ENCODE measurements around the gene APEX1. TPM values are rescaled to one million over a fixed set of nuclear protein-coding genes. Genes with fewer than 3 reads are reported as not detected.

The APEX1 gene
- total RNA-seq, 2 donors from 2014 or later: 89.6 to 113 TPM

DNA sequence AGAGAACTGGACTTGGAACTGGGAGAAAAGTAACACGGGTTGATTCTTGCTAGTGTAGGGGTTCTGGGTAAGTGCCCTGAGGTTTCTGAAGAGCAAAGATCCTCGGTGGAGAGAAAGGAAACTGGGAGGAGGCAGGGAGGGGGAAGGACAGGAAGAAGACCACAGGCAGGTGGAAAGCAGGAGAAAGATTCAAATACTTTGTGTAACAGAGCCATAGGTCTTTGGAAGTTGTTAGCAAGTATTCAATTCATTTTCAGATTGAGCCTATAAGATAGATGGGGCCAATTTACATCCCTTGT, 15.5 kb downstream of the APEX1 start:
- Mint-ChIP-seq H3K27ac (peak overlapping the region; percentile 97), H3K4me3 (peak overlapping the region; percentile 100), H3K4me1 (peaks cover 59% of the 10 kb centered on the region), H3K27me3 (no peaks in the 10 kb centered on the region), H3K36me3 (ENCODE audit: low read depth) (peaks cover 18% of the 10 kb centered on the region)
- DNase-seq (no peak), ATAC-seq (no peak)
- H3K9me3 ChIP-seq (ENCODE audit: control insufficient read depth, low read length, poor library complexity, severe bottlenecking): no peaks in the 10 kb centered on the region

DNA sequence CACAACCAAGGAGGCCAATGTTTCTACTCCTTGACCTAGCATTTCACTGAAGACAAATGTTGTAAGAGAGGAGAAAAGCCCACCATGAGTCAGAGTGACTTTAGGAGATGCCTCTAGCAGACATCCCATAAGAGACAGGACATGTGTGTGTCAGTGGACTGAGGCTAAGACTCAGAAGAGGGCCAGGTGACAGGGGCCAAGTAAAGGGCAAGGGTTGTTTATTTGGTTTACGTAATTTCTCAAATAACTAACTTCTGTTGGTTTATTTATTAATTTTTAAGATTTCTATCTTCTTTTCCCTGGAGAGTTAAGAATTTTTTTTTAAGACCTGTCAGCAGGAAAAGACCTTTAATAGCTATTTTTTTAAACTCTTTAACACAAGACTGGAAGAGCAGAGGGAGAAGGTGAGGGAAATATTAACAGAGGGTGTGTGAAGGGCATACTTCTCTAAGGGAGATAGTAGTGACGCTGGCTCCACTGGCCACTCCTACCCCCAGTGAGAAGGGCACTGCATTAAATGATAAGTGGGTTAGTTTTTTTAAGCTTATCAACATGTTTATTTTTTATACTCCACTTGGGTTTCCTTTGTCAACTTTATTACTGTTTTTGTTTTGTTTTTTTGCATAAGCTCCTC, 17.6 kb downstream of the APEX1 start:
- ATAC-seq (no peak), DNase-seq (no peak)
- H3K9me3 ChIP-seq (ENCODE audit: control insufficient read depth, low read length, poor library complexity, severe bottlenecking): no peaks in the 10 kb centered on the region
- Mint-ChIP-seq H3K4me1 (peaks cover 76% of the 10 kb centered on the region), H3K27ac (peak overlapping the region; percentile 91), H3K27me3 (no peaks in the 10 kb centered on the region), H3K4me3 (peak overlapping the region; percentile 84), H3K36me3 (ENCODE audit: low read depth) (peaks cover 21% of the 10 kb centered on the region)

DNA sequence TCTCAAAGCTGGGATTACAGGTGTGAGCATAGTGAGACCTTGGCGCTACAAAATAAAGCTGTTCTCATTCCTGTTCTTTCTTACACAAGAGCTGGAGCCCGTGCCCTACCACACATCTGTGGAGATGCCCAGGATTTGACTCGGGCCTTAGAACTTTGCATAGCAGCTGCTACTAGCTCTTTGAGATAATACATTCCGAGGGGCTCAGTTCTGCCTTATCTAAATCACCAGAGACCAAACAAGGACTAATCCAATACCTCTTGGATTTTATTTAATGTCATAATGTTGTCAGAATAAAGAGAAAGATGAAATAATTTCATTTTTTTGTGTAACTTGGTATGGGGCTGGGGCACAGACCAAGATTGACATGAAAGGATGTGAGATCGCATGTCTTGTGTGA, 21.8 kb downstream of the APEX1 start:
- Mint-ChIP-seq H3K27me3 (no peaks in the 10 kb centered on the region), H3K36me3 (ENCODE audit: low read depth) (peaks cover 22% of the 10 kb centered on the region), H3K4me1 (peaks cover 76% of the 10 kb centered on the region), H3K27ac (peak overlapping the region; percentile 84), H3K4me3 (peak overlapping the region; percentile 80)
- no peak for DNase-seq
- peak; percentile 5 for ATAC-seq
- no peaks in the 10 kb centered on the region for H3K9me3 ChIP-seq (ENCODE audit: control insufficient read depth, low read length, poor library complexity, severe bottlenecking)

DNA sequence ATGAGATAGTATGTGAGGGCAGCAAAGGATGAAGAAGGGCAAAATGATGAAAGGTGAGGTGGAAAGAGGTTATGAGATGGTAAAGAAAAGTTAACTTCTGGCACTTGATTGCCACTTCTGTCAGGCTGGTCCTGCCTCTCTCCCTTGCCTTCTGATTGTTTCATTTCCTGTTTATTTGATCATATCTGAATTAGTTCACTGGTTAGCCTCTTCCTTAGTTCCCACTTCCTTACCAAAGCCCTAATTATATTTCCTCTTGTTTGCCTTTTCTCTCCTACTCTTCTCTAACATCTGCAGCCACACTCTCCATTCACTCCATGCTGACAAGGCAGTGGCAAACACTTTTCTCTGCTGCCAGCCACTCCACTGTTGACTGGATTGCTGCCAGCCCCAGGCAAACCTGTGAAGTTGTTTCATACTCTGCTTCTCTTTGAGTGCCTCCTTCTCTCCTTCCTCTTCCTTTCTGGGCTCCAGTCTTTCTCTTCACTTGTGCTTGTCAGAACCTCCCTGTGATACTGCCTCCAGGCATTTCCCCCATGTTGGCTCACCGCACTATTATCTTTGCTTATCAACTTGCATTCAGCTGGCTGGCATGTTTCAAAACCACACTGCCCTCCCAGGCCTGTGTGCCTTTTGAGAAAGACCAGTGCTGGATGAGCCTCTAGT, 22.3 kb downstream of the APEX1 start:
- peaks cover 21% of the 10 kb centered on the region for H3K36me3 Mint-ChIP-seq (ENCODE audit: low read depth)
- no peaks in the 10 kb centered on the region for H3K9me3 ChIP-seq (ENCODE audit: control insufficient read depth, low read length, poor library complexity, severe bottlenecking)
- peak overlapping the region; percentile 84 for H3K27ac Mint-ChIP-seq
- ATAC-seq (peak; percentile 73), DNase-seq (peak in 1 of 3 donors; percentile 11)
- peak overlapping the region; percentile 80 for H3K4me3 Mint-ChIP-seq
- H3K27me3 Mint-ChIP-seq: no peaks in the 10 kb centered on the region
- H3K4me1 Mint-ChIP-seq: peaks cover 75% of the 10 kb centered on the region

DNA sequence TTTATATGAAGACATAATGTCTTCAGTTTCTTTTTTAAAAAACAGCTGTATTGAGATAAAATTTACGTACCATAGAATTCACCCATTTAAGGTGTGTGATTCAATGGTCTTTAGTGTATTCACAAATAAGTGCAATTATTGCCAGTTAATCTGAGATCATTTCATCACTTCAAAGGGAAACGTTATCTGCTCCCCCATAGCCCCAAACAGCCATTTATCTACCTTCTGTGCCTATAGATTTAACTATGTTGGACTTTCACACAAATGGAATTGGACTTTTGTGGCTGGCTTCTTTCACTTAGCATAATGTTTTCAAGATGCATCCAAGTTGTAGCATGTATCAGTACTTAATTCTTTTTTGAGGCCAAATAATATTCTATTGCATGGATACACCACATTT, 23.9 kb downstream of the APEX1 start:
- Mint-ChIP-seq H3K27me3 (no peaks in the 10 kb centered on the region), H3K4me1 (peaks cover 72% of the 10 kb centered on the region), H3K27ac (peak overlapping the region; percentile 84), H3K4me3 (no peak overlapping the region), H3K36me3 (ENCODE audit: low read depth) (peaks cover 16% of the 10 kb centered on the region)
- ATAC-seq: no peak
- no peak for DNase-seq
- H3K9me3 ChIP-seq (ENCODE audit: control insufficient read depth, low read length, poor library complexity, severe bottlenecking): no peaks in the 10 kb centered on the region

DNA sequence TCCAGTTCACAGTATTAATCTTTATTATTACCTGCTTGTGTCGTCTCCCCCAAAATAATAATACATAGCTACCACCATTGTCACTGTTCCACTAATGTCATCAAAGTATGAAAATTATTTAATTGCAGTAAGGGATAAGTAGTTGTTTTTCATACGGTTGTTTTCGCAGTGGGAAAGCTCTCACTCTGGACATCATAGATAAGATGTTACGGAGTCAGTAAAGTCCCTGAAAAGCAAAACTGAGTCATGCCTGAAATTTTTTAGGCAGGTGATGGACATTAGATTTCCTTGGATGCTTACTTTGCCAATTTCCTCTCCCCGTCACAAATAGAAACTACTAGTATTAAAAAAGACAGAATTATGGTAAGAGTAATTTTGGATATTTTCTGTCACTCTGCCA, 27.4 kb downstream of the APEX1 start:
- DNase-seq: no peak
- peaks cover 5% of the 10 kb centered on the region for H3K36me3 Mint-ChIP-seq (ENCODE audit: low read depth)
- H3K9me3 ChIP-seq (ENCODE audit: control insufficient read depth, low read length, poor library complexity, severe bottlenecking): no peaks in the 10 kb centered on the region
- ATAC-seq: no peak
- peak overlapping the region; percentile 84 for H3K27ac Mint-ChIP-seq
- peaks cover 49% of the 10 kb centered on the region for H3K4me1 Mint-ChIP-seq
- no peaks in the 10 kb centered on the region for H3K27me3 Mint-ChIP-seq
- H3K4me3 Mint-ChIP-seq: no peak overlapping the region

DNA sequence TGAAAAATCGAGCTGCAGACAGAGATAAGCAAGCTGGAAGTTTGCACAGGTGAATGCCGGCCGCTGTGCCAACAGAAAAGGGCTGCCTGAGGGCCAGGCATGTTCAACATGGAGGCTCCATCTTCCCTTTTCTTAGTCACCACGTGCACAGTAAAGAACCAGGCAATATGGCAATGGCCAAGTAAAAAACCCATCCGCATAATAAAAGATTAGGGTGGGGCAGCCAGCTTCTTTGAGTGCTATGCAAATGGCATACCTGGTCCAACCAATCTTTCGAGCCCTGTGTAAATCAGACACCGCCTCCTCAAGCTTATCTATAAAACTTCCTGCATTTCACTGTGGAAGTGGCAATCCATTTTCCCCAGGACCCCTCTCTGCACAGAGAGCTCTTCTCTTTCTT, 30.9 kb downstream of the APEX1 start:
- ATAC-seq (no peak), DNase-seq (no peak)
- Mint-ChIP-seq H3K4me3 (no peak overlapping the region), H3K27ac (no peak overlapping the region), H3K4me1 (peaks cover 55% of the 10 kb centered on the region), H3K27me3 (no peaks in the 10 kb centered on the region), H3K36me3 (ENCODE audit: low read depth) (no peaks in the 10 kb centered on the region)
- H3K9me3 ChIP-seq (ENCODE audit: control insufficient read depth, low read length, poor library complexity, severe bottlenecking): no peaks in the 10 kb centered on the region

DNA sequence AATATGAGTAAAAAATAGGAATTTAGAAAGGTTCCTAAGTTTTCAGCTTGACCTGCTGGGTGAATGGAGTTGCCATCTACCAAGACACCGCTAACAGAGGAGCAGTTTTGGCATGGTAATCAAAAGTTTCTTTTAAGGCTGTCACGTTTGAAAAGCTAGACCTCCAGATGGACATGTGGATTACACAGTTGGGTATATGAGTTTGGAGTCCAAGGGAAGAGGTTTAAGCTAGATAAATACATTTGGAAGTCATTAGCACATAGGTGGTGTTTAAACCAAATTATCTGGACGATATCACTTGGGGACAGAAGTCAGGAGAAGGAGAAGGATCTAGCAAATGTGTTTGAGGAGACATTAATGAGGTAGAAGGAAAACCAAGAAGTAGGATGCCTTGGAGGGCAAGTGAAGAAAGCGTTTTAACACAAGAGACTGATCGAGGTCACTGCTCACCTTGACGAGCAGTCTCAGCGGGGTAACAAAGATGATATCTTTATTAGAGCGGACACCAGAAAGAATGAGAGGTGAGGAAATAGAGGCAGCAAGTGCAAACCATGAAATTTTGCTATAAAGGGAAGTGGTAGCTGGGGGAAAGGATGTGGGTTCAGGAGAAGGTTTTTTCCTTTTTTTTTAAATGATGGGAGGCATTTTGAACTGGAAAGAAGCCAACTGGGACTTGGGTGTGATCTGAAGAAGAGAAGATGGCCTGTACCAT, 31.8 kb downstream of the APEX1 start:
- H3K27ac Mint-ChIP-seq: peak overlapping the region; percentile 91
- ATAC-seq: peak; percentile 27
- no peaks in the 10 kb centered on the region for H3K27me3 Mint-ChIP-seq
- H3K36me3 Mint-ChIP-seq (ENCODE audit: low read depth): no peaks in the 10 kb centered on the region
- DNase-seq: no peak
- H3K4me3 Mint-ChIP-seq: peak overlapping the region; percentile 52
- H3K9me3 ChIP-seq (ENCODE audit: control insufficient read depth, low read length, poor library complexity, severe bottlenecking): no peaks in the 10 kb centered on the region
- peaks cover 53% of the 10 kb centered on the region for H3K4me1 Mint-ChIP-seq

DNA sequence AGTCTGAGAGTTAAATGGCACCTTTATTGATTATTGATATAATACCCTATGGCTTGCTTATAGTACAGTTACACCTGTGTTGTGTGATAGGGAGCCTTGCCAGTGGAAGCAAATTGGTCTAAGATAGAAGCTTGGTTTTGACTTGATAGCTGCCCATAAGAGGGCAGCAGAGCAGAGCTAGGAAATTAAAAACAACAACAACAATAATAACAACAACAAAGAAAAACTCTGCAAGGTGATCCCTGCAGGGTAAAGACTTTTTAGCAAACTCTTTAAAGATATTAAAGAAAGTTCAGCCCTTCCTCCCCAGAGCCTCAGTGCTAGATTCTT, 32.3 kb downstream of the APEX1 start:
- DNase-seq: no peak
- H3K4me3 Mint-ChIP-seq: peak overlapping the region; percentile 52
- H3K4me1 Mint-ChIP-seq: peaks cover 49% of the 10 kb centered on the region
- H3K36me3 Mint-ChIP-seq (ENCODE audit: low read depth): no peaks in the 10 kb centered on the region
- H3K27me3 Mint-ChIP-seq: no peaks in the 10 kb centered on the region
- H3K9me3 ChIP-seq (ENCODE audit: control insufficient read depth, low read length, poor library complexity, severe bottlenecking): no peaks in the 10 kb centered on the region
- peak overlapping the region; percentile 91 for H3K27ac Mint-ChIP-seq
- peak; percentile 12 for ATAC-seq

DNA sequence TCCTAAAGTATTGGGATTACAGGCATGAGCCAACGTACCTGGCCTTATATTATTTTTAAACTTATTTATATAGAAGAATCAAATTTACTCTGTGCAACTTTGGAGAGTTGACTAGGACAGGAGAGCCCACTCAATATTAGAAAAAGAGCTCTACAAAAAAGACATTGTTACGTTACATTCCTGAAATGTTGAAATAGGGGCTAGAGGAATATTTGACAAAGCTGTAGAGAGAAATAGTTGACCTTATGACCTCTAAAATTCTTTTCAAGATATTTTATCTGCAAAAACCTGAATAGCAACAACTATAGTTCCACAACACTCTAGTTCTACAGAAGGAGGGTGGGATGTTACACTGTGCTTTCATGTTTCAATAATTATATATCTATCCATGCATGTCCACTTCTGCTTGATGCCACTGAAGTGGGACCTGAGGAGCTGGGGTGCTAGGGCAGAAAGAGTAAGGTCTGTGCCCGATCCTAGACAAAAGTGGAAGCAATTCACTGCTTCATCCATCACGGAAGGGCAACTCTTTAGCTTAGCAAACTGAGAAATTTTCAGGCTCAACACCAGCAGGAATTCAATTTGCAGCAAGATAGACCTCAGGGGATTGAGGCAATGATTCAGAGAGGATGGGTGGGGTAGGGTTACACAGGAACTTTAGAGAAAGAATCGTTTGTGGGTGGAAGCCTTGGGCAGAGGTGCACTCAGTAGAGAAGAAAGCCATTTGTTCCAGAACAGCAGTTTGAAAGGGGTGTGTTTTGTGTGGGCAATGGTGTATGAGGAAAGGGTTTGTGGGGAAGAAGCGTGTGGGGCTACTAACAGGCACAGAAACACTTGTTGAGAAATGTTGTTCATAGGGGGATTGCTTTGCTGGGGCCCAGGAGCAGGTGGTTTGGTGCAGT, 34.3 kb downstream of the APEX1 start:
- DNase-seq (no peak), ATAC-seq (peak; percentile 67)
- H3K4me3 Mint-ChIP-seq: peak overlapping the region; percentile 68
- no peaks in the 10 kb centered on the region for H3K27me3 Mint-ChIP-seq
- H3K4me1 Mint-ChIP-seq: peaks cover 46% of the 10 kb centered on the region
- peak overlapping the region; percentile 57 for H3K27ac Mint-ChIP-seq
- H3K9me3 ChIP-seq (ENCODE audit: control insufficient read depth, low read length, poor library complexity, severe bottlenecking): no peaks in the 10 kb centered on the region
- no peaks in the 10 kb centered on the region for H3K36me3 Mint-ChIP-seq (ENCODE audit: low read depth)

DNA sequence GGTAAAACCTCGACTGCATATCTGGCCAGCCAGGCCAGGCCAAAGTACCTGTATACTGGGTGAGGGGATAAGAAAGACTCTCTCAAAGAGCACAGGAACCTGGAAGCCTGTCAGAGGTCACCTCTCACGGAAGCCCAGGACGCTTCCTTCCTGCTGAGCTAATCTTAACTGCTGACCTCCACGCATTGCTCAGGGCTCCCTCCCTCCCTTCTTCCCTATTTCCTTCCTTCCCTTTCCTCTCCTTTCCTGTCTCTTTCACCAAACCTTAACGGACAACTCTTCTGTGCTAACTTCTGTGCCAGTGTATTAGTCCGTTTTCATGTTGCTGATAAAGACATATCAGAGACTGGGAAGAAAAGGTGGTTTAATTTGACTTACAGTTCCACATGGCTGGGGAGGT, 35.5 kb downstream of the APEX1 start:
- Mint-ChIP-seq H3K4me3 (peak overlapping the region; percentile 12), H3K4me1 (peaks cover 48% of the 10 kb centered on the region)

DNA sequence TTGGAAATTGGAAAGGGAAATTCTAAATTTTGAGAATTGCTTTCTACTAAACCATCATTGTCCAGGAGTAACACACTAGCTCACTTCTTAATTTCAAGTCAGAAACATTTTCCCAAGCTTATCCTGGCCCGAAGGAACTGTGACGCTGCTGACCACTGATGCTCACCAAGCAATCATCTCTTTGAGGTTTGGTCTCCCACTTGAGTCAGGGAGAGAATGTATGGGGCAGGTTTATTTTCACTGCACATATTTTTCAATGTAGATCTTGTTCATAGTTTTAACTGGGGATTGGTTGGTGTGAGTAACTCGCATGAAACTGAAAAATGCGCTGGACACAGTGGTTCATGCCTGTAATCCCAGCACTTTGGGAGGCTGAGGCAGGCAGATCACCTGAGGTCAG, 37.5 kb downstream of the APEX1 start:
- no peak for ATAC-seq
- Mint-ChIP-seq H3K27me3 (no peaks in the 10 kb centered on the region), H3K36me3 (ENCODE audit: low read depth) (no peaks in the 10 kb centered on the region), H3K4me3 (no peak overlapping the region), H3K4me1 (peaks cover 43% of the 10 kb centered on the region), H3K27ac (peak overlapping the region; percentile 51)
- no peaks in the 10 kb centered on the region for H3K9me3 ChIP-seq (ENCODE audit: control insufficient read depth, low read length, poor library complexity, severe bottlenecking)
- no peak for DNase-seq

More for the DNA sequence above, 35.5 kb downstream of the APEX1 start:
- peak overlapping the region; percentile 57 for H3K27ac Mint-ChIP-seq
- no peaks in the 10 kb centered on the region for H3K36me3 Mint-ChIP-seq (ENCODE audit: low read depth)
- no peak for DNase-seq
- ATAC-seq: no peak
- H3K9me3 ChIP-seq (ENCODE audit: control insufficient read depth, low read length, poor library complexity, severe bottlenecking): no peaks in the 10 kb centered on the region
- H3K27me3 Mint-ChIP-seq: no peaks in the 10 kb centered on the region

DNA sequence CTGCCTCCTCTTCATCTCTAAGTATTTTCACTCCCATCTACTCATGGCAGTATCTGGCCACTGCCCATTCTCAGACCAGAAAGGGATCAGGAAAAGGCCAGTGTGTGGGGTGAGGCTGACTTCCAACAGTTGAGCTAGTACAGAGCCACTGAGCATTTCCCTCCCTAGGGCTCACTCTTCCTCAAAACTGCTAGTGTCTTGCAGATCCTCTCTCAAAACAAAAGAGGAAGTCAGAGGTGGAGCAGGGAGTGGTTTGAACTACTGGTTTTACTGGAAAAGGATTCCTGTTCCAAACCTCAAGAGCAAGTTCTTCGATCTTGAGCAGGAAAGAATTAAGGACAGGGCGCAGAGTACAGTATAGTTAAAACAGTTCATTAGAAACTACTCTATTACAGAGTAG, 38.6 kb downstream of the APEX1 start:
- Mint-ChIP-seq H3K4me1 (peaks cover 36% of the 10 kb centered on the region), H3K36me3 (ENCODE audit: low read depth) (no peaks in the 10 kb centered on the region), H3K4me3 (no peak overlapping the region), H3K27me3 (no peaks in the 10 kb centered on the region), H3K27ac (no peak overlapping the region)
- no peak for ATAC-seq
- no peak for DNase-seq
- no peaks in the 10 kb centered on the region for H3K9me3 ChIP-seq (ENCODE audit: control insufficient read depth, low read length, poor library complexity, severe bottlenecking)
